GM18867 (cell line): ENCODE measurements around the gene DLGAP4.

Experiments
- ATAC-seq: cut with Tn5 transposase; IDR thresholded peaks from one replicate; pipeline ENCODE4 v1.9.1; 2021; ENCODE audit warnings: mild to moderate bottlenecking, moderate library complexity; ENCODE audit not compliant: unreplicated experiment

DLGAP4 gene

GRCh38 chr20:36305602-36306551 lies at the start of gene DLGAP4:
TSS of gene DLGAP4 (plus strand) at chr20:36306339. CDS start at chr20:36431718, 125,379 bp downstream.
- ATAC-seq: no peak

GRCh38 chr20:36259177-36260061 lies 46.7 kb upstream of the DLGAP4 start:
- no peak for ATAC-seq

GRCh38 chr20:36260316-36260715 lies 45.8 kb upstream of the DLGAP4 start:
- ATAC-seq: no peak

GRCh38 chr20:36261389-36262105 lies 44.6 kb upstream of the DLGAP4 start:
- no peak for ATAC-seq

GRCh38 chr20:36262440-36262839 lies 43.7 kb upstream of the DLGAP4 start:
- no peak for ATAC-seq

- no peak for ATAC-seq
Observed at GRCh38 chr20:36264426-36265246, 41.5 kb upstream of the DLGAP4 start.

GRCh38 chr20:36266189-36266588 lies 40.0 kb upstream of the DLGAP4 start:
- ATAC-seq: no peak

GRCh38 chr20:36267605-36268381 lies 38.3 kb upstream of the DLGAP4 start:
- ATAC-seq: no peak

GRCh38 chr20:36268440-36269342 lies 37.4 kb upstream of the DLGAP4 start:
- ATAC-seq: no peak

- no peak for ATAC-seq
Observed at GRCh38 chr20:36269507-36269906, 36.6 kb upstream of the DLGAP4 start.

- no peak for ATAC-seq
Observed at GRCh38 chr20:36270744-36271638, 35.1 kb upstream of the DLGAP4 start.

- ATAC-seq: no peak
Observed at GRCh38 chr20:36271639-36272546, 34.2 kb upstream of the DLGAP4 start.

- ATAC-seq: no peak
Observed at GRCh38 chr20:36272547-36273220, 33.5 kb upstream of the DLGAP4 start.

GRCh38 chr20:36273414-36274180 lies 32.5 kb upstream of the DLGAP4 start:
- no peak for ATAC-seq
